HEK293 (cell line): ENCODE measurements around the gene TRIM7.

Experiments used
- CTCF ChIA-PET: fragments of 350-600 bp; formaldehyde crosslinking; extraction: SDS; loops from one replicate; lab custom pipeline; 2021; ENCODE audit warnings: antibody characterized with exemption; lab: Yijun Ruan, JAX
- POLR2A ChIA-PET: fragments of 300-600 bp; formaldehyde crosslinking; extraction: SDS; loops from one replicate; lab custom pipeline; 2020; ENCODE audit warnings: antibody characterized with exemption, inconsistent platforms; lab: Yijun Ruan, JAX
- H3K27ac ChIP-seq: fragments of 200-500 bp; sonication (Bioruptor generic); 2 replicates; pipeline ENCODE4 v1.5.1; 2014; ENCODE audit warnings: low read depth, low read length, control low read depth, inconsistent platforms; ENCODE audit errors: extremely low read depth
- H3K36me3 ChIP-seq, 2 experiments: fragments of 200-500 bp in 1 of 2; sonication (Bioruptor generic) in 1 of 2; 1 replicate in 1 of 2; 2 replicates in 1 of 2; pipeline ENCODE4 v1.5.1; 2014 to 2017; ENCODE audit warnings: inconsistent platforms in 2 of 2, low read length in 2 of 2; ENCODE audit not compliant: control insufficient read depth in 2 of 2, insufficient read depth in 1 of 2
- H3K4me1 ChIP-seq: fragments of 200-500 bp; sonication (Bioruptor generic); 2 replicates; pipeline ENCODE4 v1.5.1; 2014; ENCODE audit warnings: mild to moderate bottlenecking, low read length, inconsistent platforms; ENCODE audit not compliant: control insufficient read depth, insufficient read depth
- H3K4me3 ChIP-seq: 2 replicates; pipeline ENCODE4 v1.5.1; 2011; ENCODE audit warnings: low read depth, mild to moderate bottlenecking, control low read depth, low read length, moderate library complexity
- H3K9me3 ChIP-seq: fragments of 200-500 bp; sonication (Bioruptor generic); 2 replicates; pipeline ENCODE4 v1.5.1; 2014; ENCODE audit warnings: low read depth, low read length, inconsistent platforms; ENCODE audit not compliant: control insufficient read depth, insufficient read depth
- GLIS2 ChIP-seq: fragments of 450-650 bp; formaldehyde crosslinking; IDR thresholded peaks from 2 replicates; pipeline ENCODE4 v1.5.1; 2016; ENCODE audit warnings: missing biosample characterization, missing genetic modification characterization
- KLF10 ChIP-seq: fragments of 450-650 bp; IDR thresholded peaks from 2 replicates; pipeline ENCODE4 v1.5.1; 2018; ENCODE audit warnings: missing biosample characterization, mild to moderate bottlenecking, missing genetic modification characterization
- MEIS1 ChIP-seq: sonication (generic); formaldehyde crosslinking; IDR thresholded peaks from 2 replicates; pipeline ENCODE4 v1.8.1; 2022; ENCODE audit warnings: missing genetic modification reagents, mild to moderate bottlenecking, borderline replicate concordance
- ZIC2 ChIP-seq: fragments of 450-650 bp; formaldehyde crosslinking; IDR thresholded peaks from 2 replicates; pipeline ENCODE4 v1.5.1; 2016; ENCODE audit warnings: missing biosample characterization, missing genetic modification characterization
- ZNF274 ChIP-seq, 2 experiments: fragments of 200-500 bp in 1 of 2; fragments of 450-650 bp in 1 of 2; sonication (Bioruptor generic) in 1 of 2; formaldehyde crosslinking in 1 of 2; IDR thresholded peaks; 2 replicates each; pipeline versions ENCODE4 v1.5.1 to v1.6.1; 2014 to 2016; ENCODE audit warnings: borderline replicate concordance in 1 of 2, inconsistent platforms in 1 of 2, low read length in 1 of 2, missing biosample characterization in 1 of 2, missing genetic modification characterization in 1 of 2
- ZNF529 ChIP-seq: fragments of 450-650 bp; formaldehyde crosslinking; IDR thresholded peaks from 2 replicates; pipeline ENCODE4 v1.5.1; 2017; ENCODE audit warnings: missing genetic modification characterization, missing biosample characterization; ENCODE audit not compliant: insufficient replicate concordance
- ZNF558 ChIP-seq: fragments of 450-650 bp; formaldehyde crosslinking; IDR thresholded peaks from 2 replicates; pipeline ENCODE4 v1.5.1; 2016; ENCODE audit warnings: missing biosample characterization, missing genetic modification characterization
- ZNF629 ChIP-seq: fragments of 450-650 bp; formaldehyde crosslinking; IDR thresholded peaks from 2 replicates; pipeline ENCODE4 v1.5.1; 2017; ENCODE audit warnings: missing biosample characterization, missing genetic modification characterization
- ZNF660 ChIP-seq: fragments of 450-650 bp; IDR thresholded peaks from 2 replicates; pipeline ENCODE4 v1.5.1; 2018; ENCODE audit warnings: missing biosample characterization, mild to moderate bottlenecking, missing genetic modification characterization
- ZXDB ChIP-seq: fragments of 450-650 bp; formaldehyde crosslinking; IDR thresholded peaks from 2 replicates; pipeline ENCODE4 v1.5.1; 2016; ENCODE audit warnings: missing biosample characterization, missing genetic modification characterization
- TF ChIP-seq, protein P1 (sequence below): fragments of 450-650 bp; formaldehyde crosslinking; conservative IDR thresholded peaks from 2 replicates; pipeline ENCODE4 v1.5.1; 2016; ENCODE audit warnings: low read depth, missing biosample characterization, missing genetic modification characterization
- TF ChIP-seq, protein P2 (sequence below): fragments of 450-650 bp; formaldehyde crosslinking; conservative IDR thresholded peaks from 2 replicates; pipeline ENCODE4 v1.5.1; 2016; ENCODE audit warnings: low read depth, missing biosample characterization, missing genetic modification characterization
- TF ChIP-seq, protein P3 (sequence below): fragments of 450-650 bp; formaldehyde crosslinking; IDR thresholded peaks from 2 replicates; pipeline ENCODE4 v1.5.1; 2016; ENCODE audit warnings: missing biosample characterization, missing genetic modification characterization
- TF ChIP-seq, protein P4 (sequence below): fragments of 450-650 bp; formaldehyde crosslinking; IDR thresholded peaks from 2 replicates; pipeline ENCODE4 v1.5.1; 2017; ENCODE audit warnings: missing biosample characterization, mild to moderate bottlenecking, missing genetic modification characterization, moderate library complexity

TRIM7 gene

DNA sequence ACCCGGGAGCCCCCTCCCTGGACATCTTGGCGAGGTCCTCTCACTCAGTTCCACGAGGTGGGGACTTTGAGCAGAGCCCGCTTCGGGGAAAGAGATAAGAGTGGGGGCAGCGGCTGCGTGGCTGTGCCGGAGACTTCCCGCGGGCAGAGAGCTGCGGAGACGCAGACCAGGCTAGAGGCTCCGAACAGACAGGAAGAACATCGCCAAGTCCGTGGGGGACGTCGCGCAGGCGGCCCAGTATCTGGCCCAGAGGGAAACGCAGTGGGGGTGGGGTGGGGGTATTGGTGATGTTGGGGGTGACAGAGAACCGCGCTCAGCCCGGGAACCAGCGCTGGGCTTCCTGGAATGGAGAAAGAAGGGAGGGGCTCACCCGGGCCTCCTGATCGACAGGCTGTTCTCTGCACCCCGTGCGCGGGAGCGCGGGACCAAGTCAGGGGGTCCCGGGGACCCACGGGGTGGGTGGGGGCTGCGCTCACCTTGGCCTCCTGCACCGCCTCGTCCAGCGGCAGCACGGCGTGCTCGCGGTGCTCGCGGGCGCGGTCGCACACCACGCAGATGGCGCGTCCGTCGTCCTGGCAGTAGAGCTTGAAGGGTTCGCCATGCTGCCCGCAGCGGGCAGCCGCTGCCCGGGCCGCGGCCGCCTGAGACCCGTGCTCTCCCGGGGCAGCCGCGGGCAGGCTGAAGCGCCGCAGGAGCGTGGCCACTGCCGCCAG lies 727 bp downstream of the TRIM7 start (continued):
- TF ChIP-seq, protein P1, sequence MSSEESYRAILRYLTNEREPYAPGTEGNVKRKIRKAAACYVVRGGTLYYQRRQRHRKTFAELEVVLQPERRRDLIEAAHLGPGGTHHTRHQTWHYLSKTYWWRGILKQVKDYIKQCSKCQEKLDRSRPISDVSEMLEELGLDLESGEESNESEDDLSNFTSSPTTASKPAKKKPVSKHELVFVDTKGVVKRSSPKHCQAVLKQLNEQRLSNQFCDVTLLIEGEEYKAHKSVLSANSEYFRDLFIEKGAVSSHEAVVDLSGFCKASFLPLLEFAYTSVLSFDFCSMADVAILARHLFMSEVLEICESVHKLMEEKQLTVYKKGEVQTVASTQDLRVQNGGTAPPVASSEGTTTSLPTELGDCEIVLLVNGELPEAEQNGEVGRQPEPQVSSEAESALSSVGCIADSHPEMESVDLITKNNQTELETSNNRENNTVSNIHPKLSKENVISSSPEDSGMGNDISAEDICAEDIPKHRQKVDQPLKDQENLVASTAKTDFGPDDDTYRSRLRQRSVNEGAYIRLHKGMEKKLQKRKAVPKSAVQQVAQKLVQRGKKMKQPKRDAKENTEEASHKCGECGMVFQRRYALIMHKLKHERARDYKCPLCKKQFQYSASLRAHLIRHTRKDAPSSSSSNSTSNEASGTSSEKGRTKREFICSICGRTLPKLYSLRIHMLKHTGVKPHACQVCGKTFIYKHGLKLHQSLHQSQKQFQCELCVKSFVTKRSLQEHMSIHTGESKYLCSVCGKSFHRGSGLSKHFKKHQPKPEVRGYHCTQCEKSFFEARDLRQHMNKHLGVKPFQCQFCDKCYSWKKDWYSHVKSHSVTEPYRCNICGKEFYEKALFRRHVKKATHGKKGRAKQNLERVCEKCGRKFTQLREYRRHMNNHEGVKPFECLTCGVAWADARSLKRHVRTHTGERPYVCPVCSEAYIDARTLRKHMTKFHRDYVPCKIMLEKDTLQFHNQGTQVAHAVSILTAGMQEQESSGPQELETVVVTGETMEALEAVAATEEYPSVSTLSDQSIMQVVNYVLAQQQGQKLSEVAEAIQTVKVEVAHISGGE (tag by site-specific recombination) = 0 out of 2 replicates have a peak, but pooled peaks have one; percentile 13
- TF ChIP-seq ZNF529 (tag by site-specific recombination) (no peak), MEIS1 (CRISPR knock-in tag) (no peak), ZNF558 (no peak), ZNF274 (IDR thresholded peaks at IDR 0.05; ENCODE audit: low read length) (no peak), ZNF274 (tag by site-specific recombination; IDR thresholded peaks at IDR 0.05; ENCODE audit: borderline replicate concordance) (no peak)
- TF ChIP-seq, protein P2, sequence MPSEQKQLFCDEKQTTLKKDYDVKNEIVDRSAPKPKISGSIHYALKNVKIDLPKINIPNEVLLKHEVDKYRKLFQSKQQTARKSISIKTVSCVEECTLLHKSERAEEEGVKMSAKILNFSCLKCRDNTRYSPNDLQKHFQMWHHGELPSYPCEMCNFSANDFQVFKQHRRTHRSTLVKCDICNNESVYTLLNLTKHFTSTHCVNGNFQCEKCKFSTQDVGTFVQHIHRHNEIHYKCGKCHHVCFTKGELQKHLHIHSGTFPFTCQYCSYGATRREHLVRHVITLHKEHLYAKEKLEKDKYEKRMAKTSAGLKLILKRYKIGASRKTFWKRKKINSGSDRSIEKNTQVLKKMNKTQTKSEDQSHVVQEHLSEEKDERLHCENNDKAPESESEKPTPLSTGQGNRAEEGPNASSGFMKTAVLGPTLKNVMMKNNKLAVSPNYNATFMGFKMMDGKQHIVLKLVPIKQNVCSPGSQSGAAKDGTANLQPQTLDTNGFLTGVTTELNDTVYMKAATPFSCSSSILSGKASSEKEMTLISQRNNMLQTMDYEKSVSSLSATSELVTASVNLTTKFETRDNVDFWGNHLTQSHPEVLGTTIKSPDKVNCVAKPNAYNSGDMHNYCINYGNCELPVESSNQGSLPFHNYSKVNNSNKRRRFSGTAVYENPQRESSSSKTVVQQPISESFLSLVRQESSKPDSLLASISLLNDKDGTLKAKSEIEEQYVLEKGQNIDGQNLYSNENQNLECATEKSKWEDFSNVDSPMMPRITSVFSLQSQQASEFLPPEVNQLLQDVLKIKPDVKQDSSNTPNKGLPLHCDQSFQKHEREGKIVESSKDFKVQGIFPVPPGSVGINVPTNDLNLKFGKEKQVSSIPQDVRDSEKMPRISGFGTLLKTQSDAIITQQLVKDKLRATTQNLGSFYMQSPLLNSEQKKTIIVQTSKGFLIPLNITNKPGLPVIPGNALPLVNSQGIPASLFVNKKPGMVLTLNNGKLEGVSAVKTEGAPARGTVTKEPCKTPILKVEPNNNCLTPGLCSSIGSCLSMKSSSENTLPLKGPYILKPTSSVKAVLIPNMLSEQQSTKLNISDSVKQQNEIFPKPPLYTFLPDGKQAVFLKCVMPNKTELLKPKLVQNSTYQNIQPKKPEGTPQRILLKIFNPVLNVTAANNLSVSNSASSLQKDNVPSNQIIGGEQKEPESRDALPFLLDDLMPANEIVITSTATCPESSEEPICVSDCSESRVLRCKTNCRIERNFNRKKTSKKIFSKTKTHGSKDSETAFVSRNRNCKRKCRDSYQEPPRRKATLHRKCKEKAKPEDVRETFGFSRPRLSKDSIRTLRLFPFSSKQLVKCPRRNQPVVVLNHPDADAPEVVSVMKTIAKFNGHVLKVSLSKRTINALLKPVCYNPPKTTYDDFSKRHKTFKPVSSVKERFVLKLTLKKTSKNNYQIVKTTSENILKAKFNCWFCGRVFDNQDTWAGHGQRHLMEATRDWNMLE = no peak
- TF ChIP-seq, all 188 proteins: peak for 23

DNA sequence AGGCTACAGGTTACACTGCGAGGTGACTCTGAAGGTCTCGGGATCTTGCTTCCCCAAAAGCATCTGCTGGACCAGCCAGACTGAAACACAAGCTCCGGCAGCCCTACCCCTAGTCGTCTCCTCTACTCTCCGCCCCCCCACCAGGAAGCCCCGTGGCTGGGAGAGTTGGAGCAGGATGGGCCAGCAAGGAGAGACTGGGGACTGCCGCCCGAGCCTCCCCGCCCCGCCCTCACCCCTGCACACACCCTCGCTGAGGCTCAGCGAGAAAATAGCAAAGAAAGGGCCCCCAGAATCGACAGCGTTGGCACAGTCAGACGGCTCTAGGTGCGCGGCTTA lies 1.3 kb downstream of the TRIM7 start:
- Histone ChIP-seq H3K4me3 (peak overlapping the region; percentile 46; the same call in 1 of the 2 replicates), H3K9me3 (no peaks in the 10 kb centered on the region), H3K36me3 (no peaks in the 10 kb centered on the region), H3K27ac (no peak overlapping the region), H3K4me1 (no peaks in the 10 kb centered on the region)
- POLR2A ChIA-PET = interaction anchor here (5.5 kb wide), 1 partner anchor 11 kb away, joined by 86 read pairs; no protein-coding TSS in a partner anchor
- CTCF ChIA-PET = interaction anchor here (3.6 kb wide), 1 partner anchor 13 kb away, joined by 12 read pairs; no protein-coding TSS in a partner anchor
- no peak for TF ChIP-seq ZNF629 (tag by site-specific recombination)
- TF ChIP-seq, protein P3, sequence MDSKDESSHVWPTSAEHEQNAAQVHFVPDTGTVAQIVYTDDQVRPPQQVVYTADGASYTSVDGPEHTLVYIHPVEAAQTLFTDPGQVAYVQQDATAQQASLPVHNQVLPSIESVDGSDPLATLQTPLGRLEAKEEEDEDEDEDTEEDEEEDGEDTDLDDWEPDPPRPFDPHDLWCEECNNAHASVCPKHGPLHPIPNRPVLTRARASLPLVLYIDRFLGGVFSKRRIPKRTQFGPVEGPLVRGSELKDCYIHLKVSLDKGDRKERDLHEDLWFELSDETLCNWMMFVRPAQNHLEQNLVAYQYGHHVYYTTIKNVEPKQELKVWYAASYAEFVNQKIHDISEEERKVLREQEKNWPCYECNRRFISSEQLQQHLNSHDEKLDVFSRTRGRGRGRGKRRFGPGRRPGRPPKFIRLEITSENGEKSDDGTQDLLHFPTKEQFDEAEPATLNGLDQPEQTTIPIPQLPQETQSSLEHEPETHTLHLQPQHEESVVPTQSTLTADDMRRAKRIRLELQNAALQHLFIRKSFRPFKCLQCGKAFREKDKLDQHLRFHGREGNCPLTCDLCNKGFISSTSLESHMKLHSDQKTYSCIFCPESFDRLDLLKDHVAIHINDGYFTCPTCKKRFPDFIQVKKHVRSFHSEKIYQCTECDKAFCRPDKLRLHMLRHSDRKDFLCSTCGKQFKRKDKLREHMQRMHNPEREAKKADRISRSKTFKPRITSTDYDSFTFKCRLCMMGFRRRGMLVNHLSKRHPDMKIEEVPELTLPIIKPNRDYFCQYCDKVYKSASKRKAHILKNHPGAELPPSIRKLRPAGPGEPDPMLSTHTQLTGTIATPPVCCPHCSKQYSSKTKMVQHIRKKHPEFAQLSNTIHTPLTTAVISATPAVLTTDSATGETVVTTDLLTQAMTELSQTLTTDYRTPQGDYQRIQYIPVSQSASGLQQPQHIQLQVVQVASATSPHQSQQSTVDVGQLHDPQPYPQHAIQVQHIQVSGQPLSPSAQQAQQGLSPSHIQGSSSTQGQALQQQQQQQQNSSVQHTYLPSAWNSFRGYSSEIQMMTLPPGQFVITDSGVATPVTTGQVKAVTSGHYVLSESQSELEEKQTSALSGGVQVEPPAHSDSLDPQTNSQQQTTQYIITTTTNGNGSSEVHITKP (tag by site-specific recombination) = peak; percentile 80; the same call in 1 of the 2 replicates
- TF ChIP-seq ZIC2 = peak; percentile 29; the same call in 1 of the 2 replicates
- TF ChIP-seq, protein P4, sequence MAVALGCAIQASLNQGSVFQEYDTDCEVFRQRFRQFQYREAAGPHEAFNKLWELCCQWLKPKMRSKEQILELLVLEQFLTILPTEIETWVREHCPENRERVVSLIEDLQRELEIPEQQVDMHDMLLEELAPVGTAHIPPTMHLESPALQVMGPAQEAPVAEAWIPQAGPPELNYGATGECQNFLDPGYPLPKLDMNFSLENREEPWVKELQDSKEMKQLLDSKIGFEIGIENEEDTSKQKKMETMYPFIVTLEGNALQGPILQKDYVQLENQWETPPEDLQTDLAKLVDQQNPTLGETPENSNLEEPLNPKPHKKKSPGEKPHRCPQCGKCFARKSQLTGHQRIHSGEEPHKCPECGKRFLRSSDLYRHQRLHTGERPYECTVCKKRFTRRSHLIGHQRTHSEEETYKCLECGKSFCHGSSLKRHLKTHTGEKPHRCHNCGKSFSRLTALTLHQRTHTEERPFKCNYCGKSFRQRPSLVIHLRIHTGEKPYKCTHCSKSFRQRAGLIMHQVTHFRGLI (tag by site-specific recombination) = peak; percentile 34; the same call in 1 of the 2 replicates
- TF ChIP-seq ZXDB (tag by site-specific recombination) = peak; percentile 96
- 0 out of 2 replicates have a peak, but pooled peaks have one; percentile 39 for TF ChIP-seq KLF10 (tag by site-specific recombination)
- TF ChIP-seq GLIS2 (tag by site-specific recombination) = peak; percentile 23; the same call in 1 of the 2 replicates
- TF ChIP-seq, protein P2 = no peak
- peak; percentile 52; the same call in 1 of the 2 replicates for TF ChIP-seq ZNF660 (tag by site-specific recombination)
